Testis (tissue), 2 donors: ENCODE measurements around the gene CENPM.

Experiments used
- CTCF ChIP-seq, 3 experiments: fragments of 450-650 bp in 2 of 3; fragments of 200-600 bp in 1 of 3; sonication (generic) in 1 of 3; IDR thresholded peaks; one replicate each; pipeline ENCODE4 v1.5.1; 2016 to 2019; ENCODE audit warnings: antibody characterized with exemption in 3 of 3, mild to moderate bottlenecking in 2 of 3, moderate library complexity in 1 of 3
- POLR2A ChIP-seq: fragments of 450-650 bp; IDR thresholded peaks from one replicate; pipeline ENCODE4 v1.6.1; 2017; ENCODE audit warnings: antibody characterized with exemption, mild to moderate bottlenecking, moderate library complexity

- TF ChIP-seq CTCF (IDR thresholded peaks at IDR 0.05) (no peak), POLR2A (no peak)
These were observed 5.8 kb upstream of the CENPM start for GRCh38 chr22:41952713-41953112.
